PFSK-1 (cell line): Measurements from ENCODE around the gene LETMD1.

Source experiments
- FOXP2 ChIP-seq: optimal IDR thresholded peaks from 2 replicates; pipeline ENCODE3; 2011; ENCODE audit warnings: borderline replicate concordance, control low read depth, inconsistent platforms; ENCODE audit not compliant: insufficient read depth; ENCODE audit errors: extremely low read length, extremely low read depth
- POLR2AphosphoS5 ChIP-seq: IDR thresholded peaks from 2 replicates; pipeline ENCODE4 v1.6.1; 2012; ENCODE audit warnings: low read depth, mild to moderate bottlenecking, control low read depth, low read length, moderate library complexity
- REST ChIP-seq, 2 experiments: IDR thresholded peaks; 2 replicates each; pipeline versions ENCODE4 v1.6.1 to v1.8.0; 2011 to 2012; ENCODE audit warnings: low read depth in 2 of 2, low read length in 2 of 2, control low read depth in 1 of 2, inconsistent platforms in 1 of 2, mild to moderate bottlenecking in 1 of 2, moderate library complexity in 1 of 2; ENCODE audit not compliant: insufficient read depth in 1 of 2
- SIN3A ChIP-seq: IDR thresholded peaks from 2 replicates; pipeline ENCODE4 v1.6.1; 2012; ENCODE audit warnings: mild to moderate bottlenecking, low read length, moderate library complexity, borderline replicate concordance; ENCODE audit not compliant: insufficient read depth
- TAF1 ChIP-seq: IDR thresholded peaks from 2 replicates; pipeline ENCODE4 v1.6.1; 2012; ENCODE audit warnings: low read length, control low read depth, borderline replicate concordance; ENCODE audit not compliant: insufficient read depth

Gene LETMD1

GRCh38 chr12:51011955-51012354, 36.2 kb upstream of the LETMD1 start:
- TF ChIP-seq SIN3A (no peak), REST (IDR thresholded peaks at IDR 0.05; ENCODE audit: insufficient read depth in 1 of 2, low read depth in 2 of 2, low read length in 2 of 2) (no peak), FOXP2 (no peak)

GRCh38 chr12:51012570-51013236, 35.4 kb upstream of the LETMD1 start:
- TF ChIP-seq REST (IDR thresholded peaks at IDR 0.05; ENCODE audit: insufficient read depth in 1 of 2, low read depth in 2 of 2, low read length in 2 of 2) (no peak), SIN3A (no peak), FOXP2 (no peak), POLR2AphosphoS5 (no peak), TAF1 (no peak)

GRCh38 chr12:51013441-51013840, 34.7 kb upstream of the LETMD1 start:
- TF ChIP-seq POLR2AphosphoS5: no peak

- TF ChIP-seq REST (IDR thresholded peaks at IDR 0.05; ENCODE audit: insufficient read depth in 1 of 2, low read depth in 2 of 2, low read length in 2 of 2) (no peak), TAF1 (no peak), POLR2AphosphoS5 (no peak), SIN3A (no peak), FOXP2 (no peak)
These were observed 30.7 kb upstream of the LETMD1 start for GRCh38 chr12:51017452-51017851.

GRCh38 chr12:51018956-51019355, 29.2 kb upstream of the LETMD1 start:
- TF ChIP-seq POLR2AphosphoS5 (no peak), SIN3A (no peak), TAF1 (no peak), FOXP2 (no peak), REST (IDR thresholded peaks at IDR 0.05; ENCODE audit: insufficient read depth in 1 of 2, low read depth in 2 of 2, low read length in 2 of 2) (no peak)

- TF ChIP-seq POLR2AphosphoS5 (no peak), REST (IDR thresholded peaks at IDR 0.05; ENCODE audit: insufficient read depth in 1 of 2, low read depth in 2 of 2, low read length in 2 of 2) (no peak), FOXP2 (no peak), TAF1 (no peak), SIN3A (no peak)
These were observed 28.2 kb upstream of the LETMD1 start for GRCh38 chr12:51019927-51020326.
